Spleen (tissue), 13 donors: Measurements from ENCODE around the gene RSPO4. TPM values are rescaled to one million over a fixed set of nuclear protein-coding genes. Genes with fewer than 3 reads are reported as not detected.
A peak's percentile ranks its signal among the peaks of the same experiment; 100 is the strongest.

Experiments
- DNase-seq: peaks from one replicate; pipeline ENCODE4 v3.0.0-alpha.2; 2020
- H3K27ac ChIP-seq, 8 donors: fragments of 200-600 bp; sonication (generic) in 7 of 8; 1 replicate in 4 of 8; 2 replicates in 4 of 8; pipeline versions ENCODE4 v1.5.0 to v1.8.0; 2016 to 2021; ENCODE audit warnings: inconsistent platforms in 4 of 8, mild to moderate bottlenecking in 4 of 8, moderate library complexity in 1 of 8
- H3K27me3 ChIP-seq, 7 donors: fragments of 200-600 bp; sonication (generic) in 6 of 7; replicated peaks in 1 of 7; 1 replicate in 4 of 7; 2 replicates in 3 of 7; pipeline versions ENCODE4 v1.5.0 to v1.8.0; 2016 to 2021; ENCODE audit warnings: inconsistent platforms in 3 of 7, mild to moderate bottlenecking in 1 of 7
- H3K36me3 ChIP-seq, 6 donors: fragments of 200-600 bp; sonication (generic) in 5 of 6; 1 replicate in 4 of 6; 2 replicates in 2 of 6; pipeline versions ENCODE4 v1.5.0 to v1.8.0; 2016 to 2021; ENCODE audit warnings: inconsistent platforms in 2 of 6
- H3K4me1 ChIP-seq, 6 donors: fragments of 200-600 bp; sonication (generic) in 5 of 6; 1 replicate in 3 of 6; 2 replicates in 3 of 6; pipeline versions ENCODE4 v1.5.0 to v1.8.0; 2016 to 2021; ENCODE audit warnings: inconsistent platforms in 3 of 6
- H3K4me3 ChIP-seq, 8 donors: fragments of 200-600 bp; sonication (generic) in 7 of 8; 1 replicate in 4 of 8; 2 replicates in 4 of 8; pipeline versions ENCODE4 v1.5.0 to v1.8.0; 2016 to 2021; ENCODE audit warnings: inconsistent platforms in 4 of 8, mild to moderate bottlenecking in 4 of 8, moderate library complexity in 2 of 8
- H3K9me3 ChIP-seq, 8 donors: fragments of 200-600 bp; sonication (generic) in 7 of 8; 1 replicate in 4 of 8; 2 replicates in 4 of 8; pipeline versions ENCODE4 v1.5.0 to v1.8.0; 2016 to 2021; ENCODE audit warnings: inconsistent platforms in 4 of 8
- POLR2A ChIP-seq, 3 donors: fragments of 450-650 bp; IDR thresholded peaks; one replicate each; pipeline ENCODE4 v1.5.1; 2017; ENCODE audit warnings: antibody characterized with exemption in 3 of 3, mild to moderate bottlenecking in 1 of 3
- POLR2AphosphoS5 ChIP-seq, 3 donors: sonication (generic); formaldehyde crosslinking; IDR thresholded peaks; one replicate each; pipeline ENCODE4 v1.5.1; 2017; ENCODE audit warnings: antibody characterized with exemption in 3 of 3
- WGBS, 5 donors: extraction: QIAGEN DNeasy Blood & Tissue Kit in 3 of 5; methylation state at CpG; one replicate each; pipeline versions ENCODE4 v1.1.5 to v1.1.7; 2013 to 2018; 5-methylcytosine and 5-hydroxymethylcytosine counted together
- intact Hi-C: fragments of 100-400 bp; cut with DNase I; formaldehyde crosslinking; loops from one replicate; pipeline ENCODE4 v1.15.0; 2023; ENCODE audit warnings: low total_unique reads
- long read RNA-seq, 2 donors: transcript quantifications; one replicate each; lab custom pipeline, GENCODE V29; 2026
- polyA plus RNA-seq, 3 donors: library from polyadenylated mRNA; stranded (reverse); fragments of 200-250 nt; gene quantifications; one replicate each; pipeline ENCODE4 v1.2.1, GENCODE V29; 2013
- total RNA-seq, 7 donors: library from RNA; depleted of rRNA in 3 of 7; stranded (reverse); fragments of >200 nt in 3 of 7; fragmentation: NEBNext Ultra II Directional in 4 of 7; extraction: Animal tissue kit (Norgen Biotek cat#: 25700) in 4 of 7; gene quantifications; one replicate each; pipeline versions ENCODE4 v1.1.0 to v1.2.1, GENCODE V29; 2016 to 2021
- TF ChIP-seq, protein P1 (sequence below), 11 experiments: fragments of 200-600 bp in 7 of 11; fragments of 450-650 bp in 4 of 11; sonication (generic) in 4 of 11; IDR thresholded peaks in 8 of 11; conservative IDR thresholded peaks in 3 of 11; 1 replicate in 7 of 11; 2 replicates in 4 of 11; pipeline versions ENCODE4 v1.4.0 to v1.8.0; 2016 to 2021; ENCODE audit warnings: antibody characterized with exemption in 11 of 11, inconsistent platforms in 4 of 11, mild to moderate bottlenecking in 1 of 11
- donor health status: healthy with polysubstance abuse.
- donor health status: DM: no; HTN: no; CAD: no; lungs with moderate emphysema.
- donor health status: DM: no; HTN: no; CAD: no.
- donor health status: Bipolar disorder and iron deficiency.
- donor health status: healthy.
- donor health status: DM: no; HTN: no; CAD: no.
- donor health status: DM: yes; HTN: yes; CAD: no.

The RSPO4 gene
- total RNA-seq (under 1 TPM in 2 of 7 donors, not detected in 5; 0.20 to 0.32 TPM), polyA plus RNA-seq (under 1 TPM in 2 of 3 donors, not detected in 1; 0.02 to 0.09 TPM)
- long read RNA-seq, donor 1, result 0 reads
- long read RNA-seq, donor 2, result 0 reads

DNA sequence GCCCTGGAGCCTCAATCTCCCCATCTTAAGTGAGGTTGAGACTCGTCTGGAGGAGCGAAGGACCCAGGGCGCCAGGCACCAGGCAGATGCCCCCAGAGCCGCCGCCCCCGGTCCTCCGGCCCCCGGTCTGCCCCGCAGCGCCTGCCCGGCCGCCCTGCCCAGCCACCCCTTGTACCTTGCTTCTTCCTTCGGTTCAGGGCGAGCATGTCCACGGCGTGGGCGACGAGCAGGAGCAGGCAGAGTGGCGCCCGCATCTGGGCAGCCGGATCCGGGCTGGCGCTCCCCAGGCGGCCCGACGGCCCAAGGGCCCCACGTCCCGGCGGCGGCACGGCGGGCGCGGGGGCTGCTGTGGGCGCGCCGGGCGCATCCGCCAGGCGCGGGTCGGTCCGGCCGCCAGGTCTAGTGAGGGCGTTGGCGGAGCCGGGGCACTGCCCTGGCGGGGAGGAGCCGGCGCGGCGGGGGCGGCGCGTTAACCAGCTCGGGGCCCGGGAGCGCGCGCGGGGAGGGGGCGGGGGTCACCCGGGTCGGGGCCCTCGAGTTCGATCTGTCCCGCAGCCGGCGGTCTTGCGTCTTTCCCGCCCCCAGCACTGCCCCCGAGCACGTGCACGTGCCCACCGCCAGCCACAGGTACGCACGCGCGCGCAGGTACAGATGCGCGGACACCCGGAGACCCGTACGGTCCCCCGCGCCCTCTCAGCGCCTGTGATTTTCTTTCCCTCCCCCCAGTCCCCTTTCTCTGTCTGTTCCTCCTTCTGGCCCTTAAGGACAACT is at the start of gene RSPO4:
Gene RSPO4 (minus strand): TSS at position 401 of the 771 bp plus-strand sequence. CDS start 147 bp downstream, at position 254.
- intact Hi-C loops, result no loop called here
- Histone ChIP-seq H3K9me3 (no peaks in the 10 kb centered on the region), H3K36me3 (no peaks in the 10 kb centered on the region), H3K4me1 (peaks cover 0 to 9% (median 3%) of the 10 kb centered on the region in 6 donors), H3K27me3 (peaks cover 0 to 80% (median 33%) of the 10 kb centered on the region in 7 donors), H3K27ac (no peak within 1 kb of the TSS), H3K4me3 (peak within 1 kb of the TSS in 1 of 8 donors; percentile 40)
- WGBS, 5 donors, result 5 to 6% (median 6%) methylated on average over 33 to 88 of the region's 88 CpGs
- TF ChIP-seq, protein P1, sequence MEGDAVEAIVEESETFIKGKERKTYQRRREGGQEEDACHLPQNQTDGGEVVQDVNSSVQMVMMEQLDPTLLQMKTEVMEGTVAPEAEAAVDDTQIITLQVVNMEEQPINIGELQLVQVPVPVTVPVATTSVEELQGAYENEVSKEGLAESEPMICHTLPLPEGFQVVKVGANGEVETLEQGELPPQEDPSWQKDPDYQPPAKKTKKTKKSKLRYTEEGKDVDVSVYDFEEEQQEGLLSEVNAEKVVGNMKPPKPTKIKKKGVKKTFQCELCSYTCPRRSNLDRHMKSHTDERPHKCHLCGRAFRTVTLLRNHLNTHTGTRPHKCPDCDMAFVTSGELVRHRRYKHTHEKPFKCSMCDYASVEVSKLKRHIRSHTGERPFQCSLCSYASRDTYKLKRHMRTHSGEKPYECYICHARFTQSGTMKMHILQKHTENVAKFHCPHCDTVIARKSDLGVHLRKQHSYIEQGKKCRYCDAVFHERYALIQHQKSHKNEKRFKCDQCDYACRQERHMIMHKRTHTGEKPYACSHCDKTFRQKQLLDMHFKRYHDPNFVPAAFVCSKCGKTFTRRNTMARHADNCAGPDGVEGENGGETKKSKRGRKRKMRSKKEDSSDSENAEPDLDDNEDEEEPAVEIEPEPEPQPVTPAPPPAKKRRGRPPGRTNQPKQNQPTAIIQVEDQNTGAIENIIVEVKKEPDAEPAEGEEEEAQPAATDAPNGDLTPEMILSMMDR (IDR thresholded peaks at IDR 0.05 in 8 of 11, conservative IDR thresholded peaks at IDR 0.05 in 3 of 11), result no peak
- TF ChIP-seq POLR2AphosphoS5 (IDR thresholded peaks at IDR 0.05) (no peak), POLR2A (IDR thresholded peaks at IDR 0.05) (no peak)
- no peak for DNase-seq

DNA sequence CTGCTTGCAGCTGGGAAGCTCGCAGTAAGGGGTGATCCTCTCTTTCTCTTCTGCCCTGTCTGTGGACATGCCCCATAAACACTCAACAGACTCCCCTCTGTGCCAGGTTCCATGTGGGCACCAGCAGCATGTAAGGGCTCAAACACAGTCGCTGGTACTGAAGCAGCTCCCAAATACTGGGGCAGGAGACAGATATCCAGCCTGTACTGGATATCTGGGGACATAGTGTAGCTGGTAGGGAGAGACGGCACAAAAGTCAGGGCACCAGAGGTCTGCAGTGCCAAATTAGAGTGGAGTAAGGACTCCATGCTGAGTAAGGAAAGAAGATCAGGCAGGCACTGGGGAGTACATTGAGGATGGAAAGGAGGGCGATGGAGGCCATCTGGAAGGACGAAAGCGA is 48.3 kb upstream of the RSPO4 start:
- Histone ChIP-seq H3K36me3 (no peaks in the 10 kb centered on the region), H3K4me3 (no peak overlapping the region), H3K4me1 (no peaks in the 10 kb centered on the region), H3K27ac (no peak overlapping the region), H3K9me3 (peaks cover 0 to 9% (median 0%) of the 10 kb centered on the region in 8 donors), H3K27me3 (no peaks in the 10 kb centered on the region)
- WGBS, 5 donors, result 81 to 91% (median 86%) methylated on average over 6 of the region's 6 CpGs
- no peak for TF ChIP-seq POLR2AphosphoS5 (IDR thresholded peaks at IDR 0.05)
- no peak for TF ChIP-seq POLR2A (IDR thresholded peaks at IDR 0.05)
- TF ChIP-seq, protein P1 (IDR thresholded peaks at IDR 0.05 in 8 of 11, conservative IDR thresholded peaks at IDR 0.05 in 3 of 11), result no peak
- intact Hi-C loops, result no loop called here
- no peak for DNase-seq

DNA sequence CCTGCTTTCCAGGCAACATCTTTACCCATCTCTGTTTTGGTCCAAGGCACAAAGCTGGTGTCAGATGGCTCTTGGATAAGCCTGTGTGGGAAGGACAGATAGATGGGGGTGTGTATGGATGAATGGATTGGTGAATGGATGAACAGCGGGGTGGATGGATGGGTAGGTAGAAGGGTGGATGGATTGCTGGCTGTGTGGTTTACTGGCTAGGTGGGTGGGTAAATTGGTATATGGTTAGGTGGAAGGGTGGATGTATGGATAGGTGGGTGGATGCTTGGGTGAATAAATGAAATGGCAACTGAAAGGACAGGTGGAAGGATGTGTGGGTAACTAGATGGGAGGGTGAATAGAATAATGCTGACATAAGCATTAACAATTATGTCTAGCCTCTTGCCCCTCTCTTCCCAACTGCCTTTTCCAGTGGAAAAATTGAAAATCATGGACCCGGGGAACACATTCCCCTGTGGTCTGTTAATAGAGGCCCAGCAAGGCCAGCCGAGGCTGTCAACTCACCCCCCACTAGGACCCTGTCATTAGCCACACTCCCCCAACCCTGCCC is 43.8 kb upstream of the RSPO4 start:
- H3K4me3 ChIP-seq, result no peak overlapping the region
- DNase-seq, result no peak
- H3K4me1 ChIP-seq, result no peaks in the 10 kb centered on the region
- TF ChIP-seq, protein P1 (IDR thresholded peaks at IDR 0.05 in 8 of 11, conservative IDR thresholded peaks at IDR 0.05 in 3 of 11), result no peak
- TF ChIP-seq POLR2A (IDR thresholded peaks at IDR 0.05) (no peak), POLR2AphosphoS5 (IDR thresholded peaks at IDR 0.05) (no peak)
- no peak overlapping the region for H3K27ac ChIP-seq
- 85 to 97% (median 94%) methylated on average over 3 of the region's 3 CpGs for WGBS, 5 donors
- intact Hi-C loops, result no loop called here
- H3K9me3 ChIP-seq, result peaks cover 0 to 9% (median 0%) of the 10 kb centered on the region in 8 donors
- no peaks in the 10 kb centered on the region for H3K36me3 ChIP-seq
- no peaks in the 10 kb centered on the region for H3K27me3 ChIP-seq

DNA sequence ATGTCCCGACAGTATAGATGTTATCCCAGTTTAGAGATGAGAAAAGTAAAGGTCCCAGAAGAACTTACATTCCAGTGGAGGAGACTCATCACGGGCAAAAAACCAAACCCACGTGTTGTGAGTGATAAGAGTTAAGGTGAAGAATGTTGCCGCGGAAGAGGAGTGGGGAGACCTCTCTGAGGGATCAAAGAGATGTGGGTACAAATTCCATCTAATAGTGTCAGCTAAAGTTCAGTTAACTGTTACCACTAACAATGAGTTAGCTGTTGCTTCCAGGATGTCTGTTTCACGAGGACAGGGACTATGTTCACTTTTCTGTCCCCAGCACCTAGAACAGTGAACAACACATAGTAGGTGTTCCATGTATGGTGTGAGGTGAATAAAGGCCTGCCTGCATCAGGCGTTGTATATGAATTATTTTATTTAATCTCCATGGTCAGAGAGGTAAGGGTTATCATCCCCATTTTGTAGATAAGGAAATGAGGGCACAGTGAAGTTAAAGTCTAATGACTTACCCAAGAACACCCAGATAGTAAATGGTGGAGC is 39.8 kb upstream of the RSPO4 start:
- intact Hi-C loops, result no loop called here

More for the DNA sequence above, 39.8 kb upstream of the RSPO4 start:
- H3K36me3 ChIP-seq, result no peaks in the 10 kb centered on the region
- no peak for DNase-seq
- H3K27ac ChIP-seq, result no peak overlapping the region
- peaks cover 0 to under 1% (median 0%) of the 10 kb centered on the region in 8 donors for H3K9me3 ChIP-seq
- no peak for TF ChIP-seq POLR2AphosphoS5 (IDR thresholded peaks at IDR 0.05)
- TF ChIP-seq, protein P1 (IDR thresholded peaks at IDR 0.05 in 8 of 11, conservative IDR thresholded peaks at IDR 0.05 in 3 of 11), result no peak
- TF ChIP-seq POLR2A (IDR thresholded peaks at IDR 0.05), result no peak
- no peaks in the 10 kb centered on the region for H3K4me1 ChIP-seq
- H3K4me3 ChIP-seq, result no peak overlapping the region
- WGBS, 5 donors, result 76 to 91% (median 86%) methylated on average over 7 of the region's 7 CpGs
- no peaks in the 10 kb centered on the region for H3K27me3 ChIP-seq
